HepG2 (cell line): ENCODE measurements around the gene ARHGAP23. TPM values are rescaled to one million over a fixed set of nuclear protein-coding genes. Genes with fewer than 3 reads are reported as not detected.

Experiments used
- ATAC-seq: fragments of 200-7000 bp; cut with Tn5 transposase; 3 replicates; pipeline ENCODE4 v1.9.1; 2020; ENCODE audit warnings: mild to moderate bottlenecking, moderate library complexity
- BruUV-seq: library from RNA; stranded (reverse); fragments of 400-500 nt; replicated peaks from 2 replicates; lab custom pipeline; 2021; lab: Mats Ljungman, UMichigan
- CTCF ChIA-PET: fragments of 300-600 bp; formaldehyde crosslinking; extraction: SDS; loops from one replicate; lab custom pipeline; 2021; ENCODE audit warnings: low total read pairs, inconsistent platforms, low intra/inter-chr PET ratio; lab: Yijun Ruan, JAX
- POLR2A ChIA-PET: fragments of 350-600 bp; sonication (Branson Sonifier 250); formaldehyde crosslinking; loops from one replicate; lab custom pipeline; 2020; ENCODE audit warnings: antibody characterized with exemption, inconsistent platforms; lab: Yijun Ruan, JAX
- DNase-seq: peaks from one replicate; pipeline ENCODE4 v3.0.0-alpha.2; 2015; ENCODE audit warnings: low spot score
- FAIRE-seq: peaks from 3 replicates; lab custom pipeline; 2011; peaks lifted over from hg19 to GRCh38; lab: Jason Lieb, UNC
- H2AFZ ChIP-seq: one replicate; pipeline ENCODE4 v1.6.1; 2011; ENCODE audit warnings: low read length, inconsistent platforms
- H3K27ac ChIP-seq: fragments of 300-600 bp; 3 replicates; pipeline ENCODE4 v1.8.0; 2011; ENCODE audit warnings: mixed run types, mild to moderate bottlenecking, mixed read lengths, low read length, inconsistent platforms; ENCODE audit not compliant: insufficient read depth; ENCODE audit errors: extremely low read length
- H3K27me3 ChIP-seq, 2 experiments: fragments of 200-600 bp in 1 of 2; 2 replicates in 1 of 2; 3 replicates in 1 of 2; pipeline versions ENCODE4 v1.6.0 to v1.8.0; 2011; ENCODE audit warnings: low read length in 2 of 2, mild to moderate bottlenecking in 2 of 2, moderate library complexity in 2 of 2, inconsistent platforms in 1 of 2; ENCODE audit not compliant: insufficient read depth in 2 of 2, control insufficient read depth in 1 of 2
- H3K36me3 ChIP-seq, 2 experiments: fragments of 200-600 bp in 1 of 2; replicated peaks in 1 of 2; 2 replicates in 1 of 2; 3 replicates in 1 of 2; pipeline versions ENCODE4 v1.5.1 to v1.8.0; 2011; ENCODE audit warnings: low read length in 2 of 2, inconsistent platforms in 1 of 2; ENCODE audit not compliant: insufficient read depth in 2 of 2, control insufficient read depth in 1 of 2
- H3K4me1 ChIP-seq: 2 replicates; pipeline ENCODE4 v1.5.1; 2012; ENCODE audit warnings: low read length, inconsistent platforms; ENCODE audit not compliant: insufficient read depth
- H3K4me2 ChIP-seq: 2 replicates; pipeline ENCODE4 v1.6.0; 2011; ENCODE audit warnings: low read depth, low read length, inconsistent platforms
- H3K4me3 ChIP-seq, 3 experiments: fragments of 200-600 bp in 1 of 3; sonication (generic), shearing (Covaris generic) in 1 of 3; replicated peaks in 1 of 3; 2 replicates each; pipeline ENCODE4 v1.5.1; 2011 to 2016; ENCODE audit warnings: low read length in 3 of 3, inconsistent platforms in 2 of 3, low read depth in 2 of 3, mild to moderate bottlenecking in 2 of 3, control low read depth in 1 of 3, mixed read lengths in 1 of 3; ENCODE audit not compliant: insufficient read depth in 1 of 3
- H3K79me2 ChIP-seq: one replicate; pipeline ENCODE4 v1.6.1; 2011; ENCODE audit warnings: low read length, inconsistent platforms; ENCODE audit not compliant: insufficient read depth
- H3K9ac ChIP-seq: 2 replicates; pipeline ENCODE4 v1.6.0; 2011; ENCODE audit warnings: mild to moderate bottlenecking, low read depth, low read length, inconsistent platforms; ENCODE audit not compliant: insufficient read depth
- H3K9me3 ChIP-seq: 2 replicates; pipeline ENCODE4 v1.5.1; 2012; ENCODE audit warnings: mild to moderate bottlenecking, low read length
- H4K20me1 ChIP-seq: 2 replicates; pipeline ENCODE4 v1.6.0; 2011; ENCODE audit warnings: inconsistent platforms, mild to moderate bottlenecking, low read length, moderate library complexity; ENCODE audit not compliant: insufficient read depth
- GPBP1L1 ChIP-seq: sonication (generic); formaldehyde crosslinking; IDR thresholded peaks from 2 replicates; pipeline ENCODE4 v1.5.0; 2020; ENCODE audit warnings: mild to moderate bottlenecking, missing genetic modification reagents
- HES4 ChIP-seq: sonication (generic); formaldehyde crosslinking; IDR thresholded peaks from 2 replicates; pipeline ENCODE4 v1.9.0; 2021; ENCODE audit warnings: mild to moderate bottlenecking, missing genetic modification reagents, borderline replicate concordance
- IRF9 ChIP-seq: sonication (generic); formaldehyde crosslinking; IDR thresholded peaks from 2 replicates; pipeline ENCODE4 v1.8.0; 2022; ENCODE audit warnings: missing genetic modification reagents, mild to moderate bottlenecking, borderline replicate concordance
- RORA ChIP-seq: sonication (generic); formaldehyde crosslinking; IDR thresholded peaks from 2 replicates; pipeline ENCODE4 v1.5.0; 2020; ENCODE audit warnings: mild to moderate bottlenecking, missing genetic modification reagents, moderate library complexity
- TRIM22 ChIP-seq: fragments of 450-650 bp; IDR thresholded peaks from 2 replicates; pipeline ENCODE4 v1.6.1; 2017
- ZBTB10 ChIP-seq: sonication (generic); formaldehyde crosslinking; IDR thresholded peaks from 2 replicates; pipeline ENCODE4 v1.4.0; 2020; ENCODE audit warnings: missing genetic modification reagents, borderline replicate concordance
- ZMYM3 ChIP-seq: sonication (generic); formaldehyde crosslinking; IDR thresholded peaks from 2 replicates; pipeline ENCODE4 v1.5.1; 2020; ENCODE audit warnings: mild to moderate bottlenecking, missing genetic modification reagents
- ZNF430 ChIP-seq: sonication (generic); formaldehyde crosslinking; IDR thresholded peaks from 2 replicates; pipeline ENCODE4 v1.9.0; 2021; ENCODE audit warnings: mild to moderate bottlenecking, missing genetic modification reagents
- ZNF7 ChIP-seq: IDR thresholded peaks from 2 replicates; pipeline ENCODE4 v1.6.1; 2016; ENCODE audit warnings: missing biosample characterization, missing genetic modification reagents
- WGBS: methylation state at CpG from one replicate; pipeline ENCODE4 v1.1.6; 2017; ENCODE audit warnings: low lambda C conversion rate; 5-methylcytosine and 5-hydroxymethylcytosine counted together
- in situ Hi-C: cut with HindIII; loops from 2 replicates; pipeline ENCODE4 v1.10.0; 2017; ENCODE audit warnings: low pct_unique_long_range_greater_than_20kb; ENCODE audit not compliant: extremely low pct_ligation_motif_present
- intact Hi-C: fragments of 100-400 bp; cut with micrococcal nuclease; formaldehyde crosslinking; loops from one replicate; pipeline ENCODE4 v1.10.0; 2022; ENCODE audit not compliant: unreplicated experiment
- polyA plus RNA-seq, 8 experiments: library from polyadenylated mRNA; depleted of rRNA in 3 of 8; stranded (reverse) in 7 of 8; unstranded in 1 of 8; fragments of >200 nt; fragmentation: Illumina TruSeq in 4 of 8; extraction: Trizol in 4 of 8; gene quantifications; 2 replicates each; pipeline versions ENCODE4 v1.2.1 to v1.2.3, GENCODE V29; 2011 to 2016; ENCODE audit warnings: low read depth in 4 of 8, missing spikeins in 1 of 8, mixed read lengths in 1 of 8; ENCODE audit not compliant: insufficient read depth in 1 of 8
- total RNA-seq, 5 experiments: library from RNA; depleted of rRNA; stranded (reverse); fragments of >200 nt; fragmentation: Illumina TruSeq; extraction: Trizol; gene quantifications; 2 replicates each; pipeline ENCODE4 v1.2.3, GENCODE V29; 2016; ENCODE audit warnings: low read depth in 1 of 5

ARHGAP23 gene
- total and polyA plus RNA-seq, 2 of the 13 experiments (the other 11 are each of a cell fraction or from before 2014, with no cell fraction given): 0.03 TPM; not detected in 1

- Histone ChIP-seq H3K4me2 (no peak overlapping the region), H3K4me3 (no peak overlapping the region), H3K4me1 (no peaks in the 10 kb centered on the region), H3K27me3 (peaks cover 12 to 54% of the 10 kb centered on the region in 2 experiments), H3K36me3 (no peaks in the 10 kb centered on the region), H3K27ac (no peak overlapping the region), H2AFZ (no peak overlapping the region), H3K9ac (no peak overlapping the region), H4K20me1 (no peaks in the 10 kb centered on the region; the same call in 1 of the 2 replicates), H3K79me2 (no peaks in the 10 kb centered on the region), H3K9me3 (no peaks in the 10 kb centered on the region)
- no peak for TF ChIP-seq RORA (CRISPR knock-in tag)
- 0 out of 2 replicates have a peak, but pooled peaks have one; percentile 30 for TF ChIP-seq IRF9 (CRISPR knock-in tag)
- CTCF ChIA-PET: no interaction called here
- ATAC-seq (peak; percentile 19; the same call in 2 of the 3 replicates), FAIRE-seq (no peak), DNase-seq (no peak)
- 37% methylated on average over 7 of the region's 7 CpGs for WGBS
- intact Hi-C loops (no loop called here), in situ Hi-C loops (no loop called here)
- POLR2A ChIA-PET: no interaction called here
- BruUV-seq: no TSS peak
Measured at GRCh38 chr17:38534498-38534885, 106.2 kb downstream of the ARHGAP23 start.

- 29% methylated on average over 8 of the region's 8 CpGs for WGBS
- in situ Hi-C loops (no loop called here), intact Hi-C loops (no loop called here)
- ChIA-PET POLR2A (no interaction called here), CTCF (no interaction called here)
- Histone ChIP-seq H3K36me3 (no peaks in the 10 kb centered on the region), H3K4me3 (no peak overlapping the region), H3K9ac (no peak overlapping the region), H3K27me3 (peaks cover 12 to 44% of the 10 kb centered on the region in 2 experiments), H3K9me3 (no peaks in the 10 kb centered on the region), H3K79me2 (no peaks in the 10 kb centered on the region), H3K27ac (no peak overlapping the region), H2AFZ (no peak overlapping the region), H4K20me1 (no peaks in the 10 kb centered on the region; the same call in 1 of the 2 replicates), H3K4me2 (no peak overlapping the region), H3K4me1 (no peaks in the 10 kb centered on the region)
- TF ChIP-seq ZNF7 (CRISPR knock-in tag): no peak
- no peak for TF ChIP-seq ZNF430 (CRISPR knock-in tag)
- no peak for TF ChIP-seq ZBTB10 (CRISPR knock-in tag)
- no peak for TF ChIP-seq GPBP1L1 (CRISPR knock-in tag)
- no peak for TF ChIP-seq TRIM22
- no peak for TF ChIP-seq HES4
- TF ChIP-seq ZMYM3: no peak
- no peak for FAIRE-seq
- no TSS peak for BruUV-seq
- ATAC-seq: no peak
- DNase-seq: no peak
Measured at GRCh38 chr17:38535886-38536285, 107.6 kb downstream of the ARHGAP23 start.
